CD4-positive, alpha-beta T cell treated with Interleukin-10 for 1 hour (primary cell): Measurements from ENCODE around the gene NUP188.
"Not testable (repeated sequence)": the region's sequence is repeated elsewhere in the genome, so short reads cannot be mapped to it uniquely, and the experiment has no call there.

ENCODE experiments used
- DNase-seq: peaks from one replicate; pipeline ENCODE4 v3.0.0-alpha.2; 2020

The NUP188 gene

DNA sequence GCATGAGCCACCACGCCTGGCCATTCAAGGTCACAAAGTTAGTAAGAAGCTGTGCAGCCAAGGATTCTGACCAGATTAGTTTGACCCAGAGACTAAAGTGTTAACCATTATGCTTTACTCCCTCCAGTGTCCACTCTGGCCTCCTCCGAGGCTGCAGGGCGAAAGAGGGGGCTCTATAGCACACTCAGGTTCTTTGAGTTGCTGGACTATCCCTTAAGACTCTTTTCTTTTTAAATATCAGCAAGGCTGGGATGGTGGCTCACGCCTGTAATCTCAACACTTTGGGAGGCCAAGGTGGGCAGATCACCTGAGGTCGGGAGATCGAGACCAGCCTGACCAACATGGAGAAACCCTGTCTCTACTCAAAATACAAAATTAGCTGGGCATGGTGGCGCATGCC is 2.5 kb upstream of the NUP188 start:
- not testable (repeated sequence) for DNase-seq

DNA sequence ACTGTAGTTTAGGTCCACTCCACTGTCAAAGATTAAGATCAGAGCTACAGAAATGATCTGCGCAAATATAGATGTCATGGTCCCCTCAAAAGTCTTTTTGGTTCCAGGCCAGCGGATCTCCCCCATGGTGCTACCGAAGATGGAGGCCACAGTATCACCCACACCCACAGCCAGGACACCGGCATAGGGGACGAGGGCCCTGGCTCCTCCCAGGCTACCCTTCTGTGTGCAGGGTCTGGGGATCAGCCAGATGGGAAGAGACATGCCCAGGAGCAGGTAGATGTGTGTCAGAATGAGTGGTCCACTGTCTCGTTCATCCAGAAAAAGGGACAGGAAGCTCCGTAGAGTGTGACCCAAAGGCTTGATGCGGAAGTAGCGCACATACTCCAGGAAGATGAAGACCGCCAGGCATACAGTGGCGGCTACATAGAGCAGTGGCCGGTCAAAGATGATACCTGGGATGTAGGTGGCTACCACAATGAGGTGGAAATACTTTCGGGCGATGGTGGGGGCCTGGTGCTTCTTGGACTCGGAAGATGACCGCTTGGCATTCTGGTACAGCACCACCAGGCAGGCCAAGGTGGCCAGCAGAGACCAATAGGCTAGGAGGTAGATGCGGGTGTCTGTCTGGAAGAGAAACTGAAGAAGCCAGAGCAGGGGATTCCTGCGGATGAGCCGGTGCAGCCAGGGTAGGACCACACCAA is 1.5 kb upstream of the NUP188 start:
- no peak for DNase-seq

DNA sequence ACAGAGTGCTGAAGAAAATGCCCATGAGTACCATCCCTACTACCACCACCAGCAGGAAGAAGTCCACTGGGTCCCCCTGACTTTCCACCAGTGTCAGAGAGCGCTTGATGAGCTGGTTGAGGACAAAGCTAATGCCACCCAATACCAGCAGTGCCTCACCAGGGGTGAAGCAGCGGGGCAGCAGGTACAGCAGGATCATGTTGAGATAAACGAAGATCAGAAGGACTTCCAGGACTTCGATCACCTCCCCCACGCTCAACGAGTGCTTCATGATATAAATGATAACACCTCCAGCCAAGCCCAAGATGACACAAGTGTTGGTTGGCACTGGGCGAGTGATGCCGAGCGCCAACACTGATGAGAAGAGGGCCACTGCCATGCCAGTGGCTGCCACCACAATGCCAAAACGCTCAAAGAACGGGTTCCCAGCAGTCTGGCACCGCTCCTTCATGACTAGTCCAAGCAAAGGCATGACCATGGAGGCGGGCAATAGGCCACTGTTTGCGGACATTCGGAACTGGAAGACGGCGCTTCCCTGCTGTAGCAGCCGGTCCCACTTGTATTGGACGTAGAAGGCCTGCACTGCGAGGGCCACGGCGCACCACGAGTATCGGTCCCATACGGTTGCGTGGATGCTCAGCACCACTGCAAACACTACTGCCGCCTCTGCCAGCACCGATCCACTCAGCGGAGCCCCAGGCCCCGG is 775 bp upstream of the NUP188 start:
- no peak for DNase-seq

DNA sequence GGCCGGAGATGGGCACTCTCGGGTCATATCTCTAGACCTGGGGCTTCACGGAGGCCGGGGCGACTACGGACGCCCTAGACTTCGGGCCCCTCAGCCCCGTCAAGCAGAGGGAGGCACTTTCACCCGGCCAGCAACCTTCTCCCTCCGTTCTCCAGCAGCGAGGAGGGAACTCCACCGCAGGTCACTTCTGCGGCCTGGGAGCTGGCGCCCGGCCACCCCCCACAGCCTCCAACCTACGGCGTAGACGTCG is 297 bp upstream of the NUP188 start:
- DNase-seq = no peak

DNA sequence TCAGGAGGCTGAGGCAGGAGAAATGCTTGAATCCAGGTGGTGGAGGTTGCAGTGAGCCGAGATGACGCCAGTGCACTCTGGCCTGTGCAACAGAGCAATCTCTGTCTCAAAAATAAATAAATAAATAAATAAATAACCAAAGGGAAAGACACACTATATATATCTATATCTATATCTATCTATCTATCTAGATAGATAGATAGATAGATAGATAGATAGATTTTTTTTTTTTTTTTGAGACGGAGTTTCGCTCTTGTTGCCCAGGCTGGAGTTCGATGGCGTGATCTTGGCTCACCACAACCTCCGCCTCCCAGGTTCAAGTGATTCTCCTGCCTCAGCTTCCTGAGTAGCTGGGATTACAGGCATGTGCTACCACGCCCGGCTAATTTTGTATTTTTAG is 13.9 kb downstream of the NUP188 start:
- DNase-seq = not testable (repeated sequence)

DNA sequence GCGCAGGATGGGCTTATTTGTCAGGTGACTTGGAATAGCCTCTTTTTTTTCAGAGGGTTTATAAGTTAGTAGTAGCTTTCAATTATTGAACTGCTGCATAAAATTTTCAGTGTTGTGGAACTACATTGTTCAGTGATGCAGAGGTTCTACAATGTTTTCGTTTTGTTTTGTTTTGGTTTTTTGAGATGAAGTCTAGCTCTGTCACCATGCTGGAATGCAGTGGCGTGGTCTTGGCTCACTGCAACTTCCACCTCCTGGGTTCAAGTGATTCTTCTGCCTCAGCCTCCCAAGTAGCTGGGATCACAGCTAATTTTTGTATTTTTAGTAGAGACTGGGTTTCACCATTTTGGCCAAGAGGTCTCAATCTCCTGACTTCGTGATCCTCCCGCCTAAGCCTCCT is 22.0 kb downstream of the NUP188 start:
- no peak for DNase-seq

DNA sequence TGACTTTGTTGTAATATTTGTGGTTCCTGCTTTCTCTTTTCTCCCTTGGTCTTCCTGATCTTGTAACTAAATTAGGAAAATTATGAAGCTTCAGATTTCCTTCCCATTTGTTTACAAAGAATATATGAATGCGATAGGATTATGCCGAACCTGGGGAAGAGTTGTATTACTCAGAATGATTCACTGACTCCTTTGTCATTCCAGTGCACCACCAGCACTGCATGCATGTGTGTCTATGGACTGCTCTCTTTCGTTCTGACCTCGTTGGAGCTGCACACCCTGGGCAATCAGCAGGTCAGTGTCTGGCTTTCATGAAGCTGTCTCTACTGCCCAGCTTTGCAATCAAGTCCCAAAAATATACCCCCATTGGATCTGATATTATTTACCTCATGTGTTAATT is 25.5 kb downstream of the NUP188 start:
- DNase-seq = no peak

DNA sequence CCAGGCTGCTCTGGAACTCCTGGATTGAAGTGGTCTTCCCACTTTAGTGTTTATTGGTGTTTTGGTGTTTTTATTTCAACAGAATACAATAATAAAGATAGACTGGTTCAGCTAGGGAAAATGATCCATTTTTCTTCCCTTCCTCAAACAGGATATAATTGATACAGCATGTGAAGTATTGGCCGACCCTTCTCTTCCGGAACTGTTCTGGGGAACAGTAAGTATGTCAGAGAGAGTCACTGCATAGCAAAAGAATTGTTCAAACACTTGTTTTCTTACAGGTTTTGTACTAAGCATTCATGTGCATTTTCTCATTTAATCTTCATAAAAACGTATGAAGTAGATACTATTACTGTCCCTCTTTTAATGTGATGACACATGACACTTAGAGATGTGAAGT is 31.6 kb downstream of the NUP188 start:
- no peak for DNase-seq

DNA sequence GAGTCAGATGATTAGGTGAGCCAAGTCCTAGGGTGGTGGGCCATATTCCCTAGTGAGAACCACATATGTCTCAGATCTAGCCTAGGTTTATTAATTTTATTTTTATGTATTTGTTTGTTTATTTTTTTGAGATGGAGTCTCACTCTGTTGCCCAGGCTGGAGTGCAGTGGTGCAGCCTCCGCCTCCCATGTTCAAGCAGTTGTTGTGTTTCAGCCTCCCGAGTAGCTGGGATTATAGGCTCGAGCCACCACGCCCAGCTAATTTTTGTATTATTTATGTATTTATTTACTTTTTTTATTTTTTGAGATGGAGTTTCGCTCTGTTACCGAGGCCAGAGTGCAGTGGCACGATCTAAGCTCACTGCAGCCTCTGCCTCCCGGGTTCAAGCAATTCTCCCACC is 36.0 kb downstream of the NUP188 start:
- no peak for DNase-seq

DNA sequence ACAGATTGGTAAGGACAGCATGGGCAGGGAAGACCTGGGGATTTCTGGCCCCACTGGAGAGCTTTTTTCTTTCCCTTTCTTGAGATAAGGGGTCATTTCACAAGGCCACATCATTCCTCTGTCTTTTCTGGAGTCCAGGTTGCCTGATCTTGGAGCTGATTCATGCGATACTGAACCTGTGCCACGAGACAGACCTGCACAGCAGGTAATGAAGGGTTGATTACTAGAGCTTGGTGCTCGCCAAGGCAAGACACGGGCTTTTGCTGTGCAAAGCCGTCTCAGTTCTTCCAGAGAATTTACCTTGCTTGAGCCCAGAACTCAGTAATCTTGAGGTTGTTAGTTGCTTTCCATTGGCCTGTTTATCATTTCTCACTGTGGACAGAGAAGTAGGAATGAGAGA is 39.2 kb downstream of the NUP188 start:
- no peak for DNase-seq

DNA sequence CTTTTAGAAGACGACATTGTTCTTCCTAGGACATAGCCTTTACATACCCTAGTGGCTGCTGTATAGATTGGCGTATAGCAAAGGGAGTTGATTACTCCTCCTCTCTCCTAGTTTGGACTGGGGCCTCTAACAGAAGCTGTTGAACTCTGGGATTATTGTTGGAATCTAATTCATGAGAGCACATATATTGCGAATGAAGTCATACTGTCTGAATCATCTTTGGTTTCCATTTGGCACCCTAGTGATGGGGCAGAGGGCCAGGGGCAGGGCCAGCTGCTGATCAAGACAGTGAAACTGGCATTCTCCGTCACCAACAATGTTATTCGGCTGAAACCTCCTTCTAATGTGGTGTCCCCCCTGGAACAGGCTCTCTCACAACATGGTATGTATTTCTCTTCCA is 40.3 kb downstream of the NUP188 start:
- DNase-seq = no peak

DNA sequence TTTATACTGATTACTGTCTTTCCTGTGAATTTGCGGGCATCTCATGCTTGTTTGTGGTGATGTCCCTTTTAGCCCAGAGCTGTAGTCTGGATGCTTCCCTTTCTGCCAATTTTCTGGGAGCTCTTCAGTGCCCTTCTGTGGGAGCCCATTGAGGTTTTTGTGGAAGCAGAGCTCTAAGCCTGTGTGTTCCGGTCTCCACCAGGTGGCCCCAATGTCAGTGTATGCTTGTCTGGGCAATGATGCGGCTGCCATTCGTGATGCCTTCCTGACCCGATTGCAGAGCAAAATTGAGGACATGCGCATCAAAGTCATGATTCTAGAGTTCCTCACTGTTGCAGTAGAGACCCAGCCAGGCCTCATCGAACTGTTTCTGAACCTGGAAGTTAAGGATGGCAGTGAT is 45.5 kb downstream of the NUP188 start:
- DNase-seq = no peak

DNA sequence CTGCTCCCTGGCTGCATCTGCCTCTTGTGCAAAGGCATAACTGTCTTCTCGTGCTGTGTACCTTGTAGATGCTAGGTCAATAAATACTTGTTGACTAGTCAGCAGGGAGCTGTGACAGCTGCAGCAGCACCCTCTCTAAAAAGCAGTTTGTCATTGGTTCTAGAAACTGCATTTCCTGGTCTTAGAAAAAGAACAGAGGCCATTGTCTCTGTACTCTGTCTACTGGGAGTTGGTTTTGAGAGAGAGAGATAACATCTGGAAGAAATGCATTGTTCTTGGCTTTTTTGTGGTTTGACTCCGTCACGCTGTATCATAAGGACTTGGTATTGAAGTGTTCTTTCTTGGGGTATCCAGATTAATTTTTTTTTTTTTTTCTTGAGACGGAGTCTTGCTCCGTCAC is 48.3 kb downstream of the NUP188 start:
- no peak for DNase-seq

DNA sequence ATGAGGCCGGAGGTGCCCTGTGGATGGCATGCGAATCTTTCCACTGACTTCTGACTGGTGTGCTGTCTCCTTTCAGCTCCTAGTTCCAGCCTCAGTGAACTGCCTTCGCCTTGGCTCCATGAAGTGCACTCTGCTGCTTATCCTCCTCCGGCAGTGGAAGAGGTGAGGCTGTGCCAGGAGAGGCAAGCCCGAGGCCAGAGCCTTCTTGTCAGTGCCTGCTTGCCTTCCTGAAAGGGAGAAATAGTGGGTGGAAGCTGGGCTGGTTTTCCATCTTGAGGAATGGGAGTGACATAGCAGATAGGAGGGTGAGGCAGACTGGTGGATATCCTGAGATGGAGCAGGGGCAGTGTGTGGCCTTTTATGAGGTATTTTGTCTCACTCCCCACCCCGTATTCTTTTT is 51.0 kb downstream of the NUP188 start:
- DNase-seq = no peak

DNA sequence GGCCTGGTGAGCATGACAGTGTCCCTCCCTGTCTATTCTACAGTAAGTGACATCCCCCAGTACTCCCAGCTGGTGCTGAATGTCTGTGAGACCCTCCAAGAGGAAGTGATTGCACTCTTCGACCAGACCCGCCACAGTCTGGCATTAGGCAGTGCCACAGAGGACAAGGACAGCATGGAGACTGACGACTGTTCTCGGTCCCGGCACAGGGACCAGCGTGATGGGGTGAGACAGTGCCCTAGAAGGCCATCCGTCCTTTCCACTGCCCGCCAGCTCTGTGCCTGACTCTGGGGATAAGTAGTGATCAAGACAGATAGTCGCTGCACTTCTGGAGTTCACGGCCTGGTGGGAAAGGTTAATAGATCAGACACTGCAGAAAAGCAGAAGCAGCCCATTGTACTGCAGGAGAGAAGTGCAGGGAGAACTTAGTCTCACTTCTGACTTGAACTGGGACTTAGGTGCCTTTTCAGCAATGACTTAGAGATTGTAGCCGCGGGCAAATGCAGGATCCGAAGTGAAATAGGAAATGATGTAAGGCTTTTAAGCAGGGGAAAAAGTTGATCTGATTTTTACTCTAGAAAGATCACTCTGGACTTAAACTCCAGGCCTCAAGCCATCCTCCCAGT is 52.2 kb downstream of the NUP188 start:
- DNase-seq = no peak

DNA sequence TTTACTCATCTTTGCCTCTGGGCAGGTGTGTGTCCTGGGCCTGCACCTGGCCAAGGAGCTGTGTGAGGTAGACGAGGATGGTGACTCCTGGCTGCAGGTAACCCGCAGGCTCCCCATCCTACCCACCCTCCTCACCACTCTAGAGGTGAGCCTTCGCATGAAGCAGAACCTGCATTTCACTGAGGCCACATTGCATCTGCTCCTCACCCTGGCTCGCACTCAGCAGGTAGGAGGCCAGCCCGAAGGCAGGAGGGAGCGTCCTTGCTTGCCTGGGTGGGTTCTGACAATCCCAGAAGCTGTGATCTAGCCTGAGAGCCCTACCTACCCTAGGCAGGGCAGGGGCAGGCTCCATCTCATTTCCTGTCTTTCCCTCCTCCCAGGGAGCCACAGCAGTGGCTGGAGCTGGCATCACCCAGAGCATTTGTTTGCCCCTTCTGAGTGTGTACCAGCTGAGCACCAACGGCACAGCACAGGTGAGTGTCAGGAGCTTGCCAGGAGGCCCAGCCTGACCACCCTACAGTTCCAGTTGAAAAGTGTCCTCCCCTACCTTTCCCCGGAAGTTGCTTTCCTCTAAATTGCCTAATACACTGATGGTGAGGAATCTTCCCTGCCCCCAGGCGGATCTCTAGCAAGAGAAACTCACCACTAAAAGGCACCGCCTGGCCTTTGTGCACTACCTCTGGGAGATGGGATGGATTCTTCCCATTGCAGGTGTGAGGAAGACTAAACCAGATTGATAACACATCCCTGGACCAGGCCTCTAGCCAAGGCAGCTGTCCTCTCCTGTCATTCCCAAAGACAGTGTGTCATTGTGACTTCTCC is 54.2 kb downstream of the NUP188 start:
- no peak for DNase-seq

DNA sequence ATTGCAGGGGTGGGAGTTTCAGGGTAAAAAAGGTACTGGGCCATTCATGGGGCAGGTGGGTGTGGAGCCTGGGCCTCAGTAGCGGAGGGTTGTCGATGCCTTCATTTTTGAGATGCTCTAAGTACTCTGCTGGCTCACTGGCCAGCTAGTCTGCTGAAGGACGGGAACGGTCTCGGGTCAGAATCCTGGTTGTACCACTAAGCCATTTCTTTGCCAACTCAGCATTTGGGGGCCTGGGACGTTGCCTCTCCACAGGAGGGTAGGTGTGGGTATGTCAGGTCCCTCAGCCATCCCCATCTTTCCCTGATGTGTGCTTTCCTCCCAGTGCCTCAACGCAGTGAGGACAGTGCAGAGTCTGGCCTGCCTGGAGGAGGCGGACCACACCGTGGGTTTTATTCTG is 55.5 kb downstream of the NUP188 start:
- DNase-seq = no peak

DNA sequence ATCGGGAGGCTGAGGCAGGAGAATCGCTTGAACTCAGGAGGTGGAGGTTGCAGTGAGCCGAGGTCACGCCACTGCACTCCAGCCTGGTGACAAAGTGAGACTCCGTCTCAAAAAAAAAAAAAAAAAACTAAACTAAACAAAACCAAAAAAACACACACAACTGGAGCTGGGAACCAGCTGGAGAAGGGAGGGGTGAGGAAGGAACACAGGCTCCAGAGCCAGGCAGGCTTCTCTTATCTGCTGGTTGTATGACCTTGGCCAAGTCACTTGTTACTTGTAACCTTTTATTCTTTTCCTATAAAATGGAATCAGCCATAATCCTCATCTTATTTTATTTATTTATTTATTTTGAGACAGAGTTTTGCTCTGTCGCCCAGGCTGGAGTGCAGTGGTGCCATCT is 56.7 kb downstream of the NUP188 start:
- not testable (repeated sequence) for DNase-seq

DNA sequence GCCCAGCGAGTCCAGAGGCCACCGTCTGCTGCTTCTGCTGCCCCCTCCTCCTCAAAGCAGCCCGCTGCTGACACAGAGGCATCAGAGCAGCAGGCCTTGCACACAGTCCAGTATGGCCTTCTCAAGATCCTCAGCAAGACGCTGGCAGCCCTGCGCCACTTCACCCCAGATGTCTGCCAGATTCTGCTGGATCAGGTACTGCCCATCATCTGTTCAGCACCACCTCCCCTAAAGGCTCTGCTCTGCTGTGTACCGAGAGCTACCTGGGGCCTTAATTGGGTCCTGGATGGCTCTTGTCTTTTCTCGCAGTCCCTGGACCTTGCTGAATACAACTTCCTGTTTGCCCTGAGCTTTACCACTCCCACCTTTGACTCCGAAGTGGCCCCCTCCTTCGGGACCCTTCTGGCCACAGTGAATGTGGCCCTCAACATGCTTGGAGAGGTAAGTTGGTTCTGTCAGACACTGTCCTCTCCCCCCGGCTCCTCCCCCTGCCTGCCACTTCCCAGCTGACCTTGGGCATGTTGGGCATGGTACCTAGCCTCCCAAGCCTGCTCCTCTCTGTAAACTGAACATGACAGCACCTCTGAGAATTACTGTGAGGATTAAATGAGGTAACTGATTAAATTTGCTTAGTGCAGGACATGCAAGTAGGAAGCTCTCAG is 58.0 kb downstream of the NUP188 start:
- DNase-seq = no peak

DNA sequence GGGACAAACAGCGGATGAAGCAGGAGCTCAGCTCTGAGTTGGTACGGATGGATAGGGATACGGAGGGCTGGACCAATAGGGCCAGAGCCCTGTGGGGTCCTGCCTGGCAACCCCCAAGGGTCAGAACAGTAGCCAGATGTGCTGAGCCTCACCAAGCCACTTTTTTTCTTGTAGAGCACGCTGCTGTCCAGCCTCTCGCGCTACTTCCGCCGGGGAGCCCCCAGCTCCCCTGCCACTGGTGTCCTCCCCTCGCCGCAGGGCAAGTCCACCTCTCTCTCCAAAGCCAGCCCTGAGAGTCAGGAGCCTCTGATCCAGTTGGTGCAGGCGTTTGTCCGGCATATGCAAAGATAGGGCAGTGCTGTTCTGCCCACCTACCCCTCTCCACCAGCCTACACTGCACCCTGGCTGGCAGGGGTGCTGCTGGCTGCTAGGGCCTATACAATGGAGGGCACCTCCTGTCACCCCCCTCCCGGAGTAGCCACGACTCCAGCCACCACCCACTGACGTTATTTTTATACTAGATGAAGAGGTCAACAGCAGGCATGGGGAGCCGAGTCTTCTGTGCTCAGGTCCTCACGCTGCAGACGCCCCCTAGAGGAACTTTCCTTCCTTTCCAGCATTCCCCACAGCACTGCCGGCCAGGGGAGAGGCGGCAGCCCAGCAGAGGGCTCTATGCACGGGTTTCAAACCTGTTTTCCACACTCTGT is 59.0 kb downstream of the NUP188 start:
- DNase-seq = peak; percentile 59

DNA sequence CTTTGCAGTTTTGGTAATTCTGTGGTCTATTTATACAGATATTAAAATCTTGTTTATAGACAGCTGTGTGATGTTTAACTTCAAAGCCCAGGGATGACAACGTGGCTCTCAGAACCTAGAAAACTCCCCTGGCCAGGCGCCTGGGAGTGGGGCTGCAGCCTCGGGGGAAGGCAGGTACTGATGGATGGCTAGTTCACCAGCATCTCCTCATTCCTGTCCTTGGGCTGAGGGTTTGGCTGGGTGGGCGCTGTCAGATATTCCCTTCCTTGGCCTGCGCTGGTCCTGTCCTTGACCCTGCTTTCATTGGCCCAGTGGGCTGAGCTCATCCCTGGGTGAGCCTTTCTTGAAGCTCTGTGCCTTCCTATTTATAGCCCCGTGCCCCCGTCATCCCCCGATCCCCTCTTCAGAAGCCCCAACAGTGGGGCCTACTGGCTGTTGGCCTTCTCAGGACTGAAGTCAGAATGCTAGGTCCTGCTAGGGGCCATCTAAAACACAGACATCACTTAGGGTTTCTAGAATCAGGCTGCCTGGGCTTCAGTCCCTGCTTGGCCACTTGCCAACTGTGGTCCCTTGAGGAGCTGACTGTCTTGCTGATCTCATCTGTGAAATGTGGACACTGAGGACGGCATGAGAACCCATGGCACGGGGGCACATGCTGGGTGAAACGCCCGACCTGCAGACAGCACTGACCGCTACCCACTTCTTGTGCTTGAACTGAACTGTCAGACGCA is 59.7 kb downstream of the NUP188 start:
- no peak for DNase-seq
